OCI-M1 (cell line): ENCODE measurements around the gene CTR9.

Experiments used
- DNase-seq: peaks from one replicate; lab custom pipeline; 2025; lab: John Stamatoyannopoulos, UW

The CTR9 gene

GRCh38 chr11:10742460-10743208 lies 8.4 kb upstream of the CTR9 start:
- peak; percentile 78 for DNase-seq

GRCh38 chr11:10743354-10744000 lies 7.6 kb upstream of the CTR9 start:
- peak; percentile 29 for DNase-seq

- DNase-seq = no peak
Measured at GRCh38 chr11:10744206-10744605, 6.8 kb upstream of the CTR9 start.

- DNase-seq = no peak
Measured at GRCh38 chr11:10746871-10747270, 4.2 kb upstream of the CTR9 start.

- DNase-seq = no peak
Measured at GRCh38 chr11:10747733-10748132, 3.3 kb upstream of the CTR9 start.

- peak; percentile 28 for DNase-seq
Measured at GRCh38 chr11:10749476-10749875, 1.6 kb upstream of the CTR9 start.

GRCh38 chr11:10751581-10751940 lies 515 bp downstream of the CTR9 start:
- peak; percentile 56 for DNase-seq

- DNase-seq = peak; percentile 37
Measured at GRCh38 chr11:10752061-10752460, 1.0 kb downstream of the CTR9 start.

- DNase-seq = no peak
Measured at GRCh38 chr11:10752486-10752885, 1.4 kb downstream of the CTR9 start.

- DNase-seq = peak; percentile 84
Measured at GRCh38 chr11:10758957-10759356, 7.9 kb downstream of the CTR9 start.

- DNase-seq = no peak
Measured at GRCh38 chr11:10761085-10761698, 10.1 kb downstream of the CTR9 start.

GRCh38 chr11:10762185-10762584 lies 11.1 kb downstream of the CTR9 start:
- peak; percentile 74 for DNase-seq

- DNase-seq = no peak
Measured at GRCh38 chr11:10762913-10763421, 11.9 kb downstream of the CTR9 start.

- no peak for DNase-seq
Measured at GRCh38 chr11:10763766-10764165, 12.7 kb downstream of the CTR9 start.

- no peak for DNase-seq
Measured at GRCh38 chr11:10764412-10764811, 13.4 kb downstream of the CTR9 start.

GRCh38 chr11:10770626-10771254 lies 19.7 kb downstream of the CTR9 start:
- peak; percentile 76 for DNase-seq

GRCh38 chr11:10771457-10771856 lies 20.4 kb downstream of the CTR9 start:
- DNase-seq = no peak

- no peak for DNase-seq
Measured at GRCh38 chr11:10774811-10775210, 23.8 kb downstream of the CTR9 start.

GRCh38 chr11:10777393-10777793 lies 26.3 kb downstream of the CTR9 start:
- DNase-seq = no peak

GRCh38 chr11:10777806-10778205 lies 26.8 kb downstream of the CTR9 start:
- DNase-seq = peak; percentile 62

- no peak for DNase-seq
Measured at GRCh38 chr11:10778217-10778970, 27.3 kb downstream of the CTR9 start.

- DNase-seq = no peak
Measured at GRCh38 chr11:10779086-10779485, 28.0 kb downstream of the CTR9 start.
